Liver (tissue), 9 donors: ENCODE results near the gene PRIM1. TPM values are rescaled to one million over a fixed set of nuclear protein-coding genes. Genes with fewer than 3 reads are reported as not detected.

Source experiments
- DNase-seq: peaks from one replicate; pipeline ENCODE4 v3.0.0-alpha.2; 2017; ENCODE audit warnings: low spot score
- H3K27ac ChIP-seq, 2 donors: one replicate each; pipeline ENCODE4 v1.7.0; 2013; ENCODE audit warnings: inconsistent platforms in 2 of 2, low read length in 2 of 2, control low read depth in 1 of 2, low read depth in 1 of 2, mild to moderate bottlenecking in 1 of 2
- H3K27me3 ChIP-seq, 4 donors: one replicate each; pipeline versions ENCODE4 v1.6.1 to v1.7.0; 2013; ENCODE audit warnings: low read length in 3 of 4, inconsistent platforms in 1 of 4, mild to moderate bottlenecking in 1 of 4, moderate library complexity in 1 of 4; ENCODE audit not compliant: control insufficient read depth in 4 of 4, insufficient read depth in 4 of 4
- H3K36me3 ChIP-seq, 4 donors: one replicate each; pipeline versions ENCODE4 v1.6.1 to v1.7.0; 2013; ENCODE audit warnings: low read length in 3 of 4, mild to moderate bottlenecking in 3 of 4, low read depth in 1 of 4, moderate library complexity in 1 of 4; ENCODE audit not compliant: control insufficient read depth in 4 of 4, insufficient read depth in 3 of 4
- H3K4me1 ChIP-seq, 4 donors: one replicate each; pipeline versions ENCODE4 v1.6.1 to v1.7.0; 2013; ENCODE audit warnings: low read length in 3 of 4, mild to moderate bottlenecking in 3 of 4, moderate library complexity in 1 of 4; ENCODE audit not compliant: control insufficient read depth in 4 of 4, insufficient read depth in 4 of 4
- H3K4me3 ChIP-seq, 3 donors: one replicate each; pipeline versions ENCODE4 v1.6.1 to v1.7.0; 2013; ENCODE audit warnings: low read length in 3 of 3, control low read depth in 1 of 3, low read depth in 1 of 3, mild to moderate bottlenecking in 1 of 3
- H3K9ac ChIP-seq, 2 donors: one replicate each; pipeline ENCODE4 v1.7.0; 2013; ENCODE audit warnings: low read length in 2 of 2, mild to moderate bottlenecking in 2 of 2, moderate library complexity in 2 of 2, control low read depth in 1 of 2, low read depth in 1 of 2
- H3K9me3 ChIP-seq, 4 donors: one replicate each; pipeline versions ENCODE4 v1.6.1 to v1.7.0; 2013; ENCODE audit warnings: low read length in 3 of 4; ENCODE audit not compliant: control insufficient read depth in 4 of 4
- CTCF ChIP-seq: fragments of 150-350 bp; IDR thresholded peaks from 2 replicates; pipeline ENCODE4 v1.5.1; 2017; ENCODE audit warnings: improper control_type of control experiment, low read depth, low read length; ENCODE audit not compliant: missing input control
- EGR1 ChIP-seq, 2 donors: IDR thresholded peaks; 2 replicates each; pipeline ENCODE4 v1.6.1; 2016 to 2018; ENCODE audit warnings: antibody characterized with exemption in 2 of 2, low read depth in 2 of 2
- FOXA1 ChIP-seq: IDR thresholded peaks from 2 replicates; pipeline ENCODE4 v1.6.1; 2016; ENCODE audit warnings: antibody characterized with exemption
- FOXA2 ChIP-seq: IDR thresholded peaks from 2 replicates; pipeline ENCODE4 v1.6.1; 2016; ENCODE audit warnings: antibody characterized with exemption
- GABPA ChIP-seq, 2 donors: IDR thresholded peaks in 1 of 2; conservative IDR thresholded peaks in 1 of 2; 2 replicates each; pipeline ENCODE4 v1.6.1; 2016; ENCODE audit warnings: antibody characterized with exemption in 2 of 2, mild to moderate bottlenecking in 1 of 2, moderate library complexity in 1 of 2
- HNF4A ChIP-seq, 2 donors: conservative IDR thresholded peaks; 2 replicates each; pipeline ENCODE4 v1.6.1; 2016; ENCODE audit warnings: antibody characterized with exemption in 2 of 2, mild to moderate bottlenecking in 2 of 2
- HNF4G ChIP-seq: IDR thresholded peaks from 2 replicates; pipeline ENCODE4 v1.6.1; 2016; ENCODE audit warnings: antibody characterized with exemption
- JUND ChIP-seq, 2 donors: IDR thresholded peaks; 2 replicates each; pipeline ENCODE4 v1.6.1; 2016; ENCODE audit warnings: antibody characterized with exemption in 2 of 2
- NR2F2 ChIP-seq: IDR thresholded peaks from 2 replicates; pipeline ENCODE4 v1.6.1; 2016; ENCODE audit warnings: antibody characterized with exemption
- RAD21 ChIP-seq, 2 donors: IDR thresholded peaks; 2 replicates each; pipeline ENCODE4 v1.6.1; 2016; ENCODE audit warnings: antibody characterized with exemption in 2 of 2, mild to moderate bottlenecking in 2 of 2
- RXRA ChIP-seq, 2 donors: IDR thresholded peaks; 2 replicates each; pipeline ENCODE4 v1.6.1; 2017 to 2018; ENCODE audit warnings: antibody characterized with exemption in 2 of 2, mild to moderate bottlenecking in 1 of 2
- SP1 ChIP-seq: IDR thresholded peaks from 2 replicates; pipeline ENCODE4 v1.6.1; 2018; ENCODE audit warnings: antibody characterized with exemption, mild to moderate bottlenecking
- TAF1 ChIP-seq: conservative IDR thresholded peaks from 2 replicates; pipeline ENCODE4 v1.6.1; 2016; ENCODE audit warnings: antibody characterized with exemption, mild to moderate bottlenecking
- whole genome bisulfite sequencing: extraction: QIAGEN DNeasy Blood & Tissue Kit; methylation state at CpG from one replicate; pipeline ENCODE4 v1.1.7; 2013; 5-methylcytosine and 5-hydroxymethylcytosine counted together
- polyA plus RNA-seq, 2 donors: library from polyadenylated mRNA; stranded (reverse) in 1 of 2; unstranded in 1 of 2; fragments of 200-250 nt in 1 of 2; fragments of >200 nt in 1 of 2; fragmentation: Nextera tagmentation in 1 of 2; extraction: Ambion mirVana in 1 of 2; gene quantifications; one replicate each; pipeline versions ENCODE4 v1.2.1 to v1.2.3, GENCODE V29; 2013 to 2015
- total RNA-seq, 2 donors: library from RNA; depleted of rRNA; stranded (reverse); fragments of >200 nt; gene quantifications; one replicate each; pipeline ENCODE4 v1.2.3, GENCODE V29; 2014
- TF ChIP-seq, protein P1 (sequence below): IDR thresholded peaks from 2 replicates; pipeline ENCODE4 v1.6.1; 2016; ENCODE audit warnings: antibody characterized with exemption, mild to moderate bottlenecking
- TF ChIP-seq, protein P2 (sequence below): IDR thresholded peaks from 2 replicates; pipeline ENCODE4 v1.6.1; 2016; ENCODE audit warnings: antibody characterized with exemption
- TF ChIP-seq, protein P3 (sequence below): IDR thresholded peaks from 2 replicates; pipeline ENCODE4 v1.6.1; 2016; ENCODE audit warnings: antibody characterized with exemption
- donor health status: healthy.
- donor health status: healthy.
- donor health status: healthy.
- donor health status: healthy.
- donor health status: healthy.

The PRIM1 gene
- total and polyA plus RNA-seq, 4 donors: 2.7 to 24.8 (median 5.4) TPM

GRCh38 chr12:56785874-56786273, 33.8 kb upstream of the PRIM1 start (continued):
- no peak for TF ChIP-seq CTCF

- H3K27ac ChIP-seq: no peak overlapping the region
- DNase-seq: no peak
- TF ChIP-seq FOXA1: no peak
Measured at GRCh38 chr12:56785141-56785865, 33.2 kb upstream of the PRIM1 start.

GRCh38 chr12:56781726-56782125, 29.6 kb upstream of the PRIM1 start:
- DNase-seq: no peak
- H3K36me3 ChIP-seq: peaks cover 5 to 15% (median 9%) of the 10 kb centered on the region in 4 donors
- no peak overlapping the region for H3K4me3 ChIP-seq
- 95% methylated on average over 4 of the region's 4 CpGs for WGBS
- TF ChIP-seq SP1: no peak
- no peak for TF ChIP-seq TAF1
- TF ChIP-seq, protein P1, sequence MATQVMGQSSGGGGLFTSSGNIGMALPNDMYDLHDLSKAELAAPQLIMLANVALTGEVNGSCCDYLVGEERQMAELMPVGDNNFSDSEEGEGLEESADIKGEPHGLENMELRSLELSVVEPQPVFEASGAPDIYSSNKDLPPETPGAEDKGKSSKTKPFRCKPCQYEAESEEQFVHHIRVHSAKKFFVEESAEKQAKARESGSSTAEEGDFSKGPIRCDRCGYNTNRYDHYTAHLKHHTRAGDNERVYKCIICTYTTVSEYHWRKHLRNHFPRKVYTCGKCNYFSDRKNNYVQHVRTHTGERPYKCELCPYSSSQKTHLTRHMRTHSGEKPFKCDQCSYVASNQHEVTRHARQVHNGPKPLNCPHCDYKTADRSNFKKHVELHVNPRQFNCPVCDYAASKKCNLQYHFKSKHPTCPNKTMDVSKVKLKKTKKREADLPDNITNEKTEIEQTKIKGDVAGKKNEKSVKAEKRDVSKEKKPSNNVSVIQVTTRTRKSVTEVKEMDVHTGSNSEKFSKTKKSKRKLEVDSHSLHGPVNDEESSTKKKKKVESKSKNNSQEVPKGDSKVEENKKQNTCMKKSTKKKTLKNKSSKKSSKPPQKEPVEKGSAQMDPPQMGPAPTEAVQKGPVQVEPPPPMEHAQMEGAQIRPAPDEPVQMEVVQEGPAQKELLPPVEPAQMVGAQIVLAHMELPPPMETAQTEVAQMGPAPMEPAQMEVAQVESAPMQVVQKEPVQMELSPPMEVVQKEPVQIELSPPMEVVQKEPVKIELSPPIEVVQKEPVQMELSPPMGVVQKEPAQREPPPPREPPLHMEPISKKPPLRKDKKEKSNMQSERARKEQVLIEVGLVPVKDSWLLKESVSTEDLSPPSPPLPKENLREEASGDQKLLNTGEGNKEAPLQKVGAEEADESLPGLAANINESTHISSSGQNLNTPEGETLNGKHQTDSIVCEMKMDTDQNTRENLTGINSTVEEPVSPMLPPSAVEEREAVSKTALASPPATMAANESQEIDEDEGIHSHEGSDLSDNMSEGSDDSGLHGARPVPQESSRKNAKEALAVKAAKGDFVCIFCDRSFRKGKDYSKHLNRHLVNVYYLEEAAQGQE: no peak
- TF ChIP-seq HNF4A (conservative IDR thresholded peaks at IDR 0.05): no peak
- TF ChIP-seq NR2F2: no peak
- no peak for TF ChIP-seq HNF4G
- TF ChIP-seq EGR1 (IDR thresholded peaks at IDR 0.05; ENCODE audit: low read depth in 2 of 2): no peak
- no peak for TF ChIP-seq RAD21 (IDR thresholded peaks at IDR 0.05)
- TF ChIP-seq RXRA (IDR thresholded peaks at IDR 0.05): no peak
- no peak for TF ChIP-seq JUND (IDR thresholded peaks at IDR 0.05)
- TF ChIP-seq, protein P2, sequence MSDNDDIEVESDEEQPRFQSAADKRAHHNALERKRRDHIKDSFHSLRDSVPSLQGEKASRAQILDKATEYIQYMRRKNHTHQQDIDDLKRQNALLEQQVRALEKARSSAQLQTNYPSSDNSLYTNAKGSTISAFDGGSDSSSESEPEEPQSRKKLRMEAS: no peak
- TF ChIP-seq GABPA (IDR thresholded peaks at IDR 0.05 in 1 of 2, conservative IDR thresholded peaks at IDR 0.05 in 1 of 2): no peak
- TF ChIP-seq CTCF: no peak
- TF ChIP-seq, protein P3, sequence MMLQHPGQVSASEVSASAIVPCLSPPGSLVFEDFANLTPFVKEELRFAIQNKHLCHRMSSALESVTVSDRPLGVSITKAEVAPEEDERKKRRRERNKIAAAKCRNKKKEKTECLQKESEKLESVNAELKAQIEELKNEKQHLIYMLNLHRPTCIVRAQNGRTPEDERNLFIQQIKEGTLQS: no peak
- no peak for TF ChIP-seq FOXA2
- peaks cover 5 to 23% (median 14%) of the 10 kb centered on the region in 4 donors for H3K4me1 ChIP-seq
- no peak overlapping the region for H3K27ac ChIP-seq
- no peaks in the 10 kb centered on the region for H3K9me3 ChIP-seq
- H3K9ac ChIP-seq: no peak overlapping the region
- H3K27me3 ChIP-seq: no peaks in the 10 kb centered on the region

More at GRCh38 chr12:56785141-56785865, 33.2 kb upstream of the PRIM1 start:
- H3K9me3 ChIP-seq: no peaks in the 10 kb centered on the region
- H3K4me3 ChIP-seq: no peak overlapping the region
- no peak overlapping the region for H3K9ac ChIP-seq
- 78% methylated on average over 2 of the region's 2 CpGs for WGBS
- H3K36me3 ChIP-seq: peaks cover 2 to 19% (median 10%) of the 10 kb centered on the region in 4 donors
- H3K27me3 ChIP-seq: no peaks in the 10 kb centered on the region
- H3K4me1 ChIP-seq: peaks cover 3 to 5% (median 4%) of the 10 kb centered on the region in 4 donors
